ENCODE measurements around the gene ITGA8. TPM values are rescaled to one million over a fixed set of nuclear protein-coding genes. Genes with fewer than 3 reads are reported as not detected.

ITGA8 gene
- total and polyA plus RNA-seq, 9 of the 15 experiments (the other 6 are each of a cell fraction or from before 2014, with no cell fraction given) = 0.01 to 0.07 (median 0.04) TPM; not detected in 5

- BruUV-seq (replicated peaks) = no TSS peak
- in situ Hi-C loops (cut with MboI) = no loop called here
Measured at GRCh38 chr10:15572531-15573045, 147.1 kb downstream of the ITGA8 start.

GRCh38 chr10:15571575-15571974 lies 148.1 kb downstream of the ITGA8 start:
- Histone ChIP-seq H3K9ac (ENCODE audit: insufficient read depth in 1 of 2, low read depth in 2 of 2, low read length in 2 of 2) (no peak overlapping the region), H3K27me3 (ENCODE audit: control insufficient read depth in 2 of 2, insufficient read depth in 2 of 2, low read length in 2 of 2) (no peaks in the 10 kb centered on the region), H3K36me3 (ENCODE audit: control insufficient read depth, insufficient read depth, low read length) (no peaks in the 10 kb centered on the region), H3K4me2 (ENCODE audit: insufficient read depth, low read length) (no peak overlapping the region), H2AFZ (ENCODE audit: low read depth, low read length) (no peak overlapping the region), H3K9me3 (replicated peaks; ENCODE audit: control insufficient read depth, insufficient read depth, low read depth, low read length) (no peaks in the 10 kb centered on the region), H3K27ac (ENCODE audit: extremely low read depth, low read depth, low read length) (no peak overlapping the region), H4K20me1 (replicated peaks; ENCODE audit: control insufficient read depth, insufficient read depth, low read length) (no peaks in the 10 kb centered on the region), H3K4me1 (replicated peaks in 1 of 2; ENCODE audit: control insufficient read depth in 2 of 2, insufficient read depth in 2 of 2, low read length in 2 of 2) (no peaks in the 10 kb centered on the region), H3K4me3 (no peak overlapping the region), H3K79me2 (ENCODE audit: control insufficient read depth, insufficient read depth, low read length) (no peaks in the 10 kb centered on the region), H3K9me1 (ENCODE audit: control insufficient read depth, insufficient read depth, low read length) (no peaks in the 10 kb centered on the region)
- in situ Hi-C loops (cut with MboI) (no loop called here), intact Hi-C loops (cut with micrococcal nuclease) (no loop called here)
- CTCF ChIA-PET (ENCODE audit: low intra/inter-chr PET ratio) = no interaction called here
- FAIRE-seq = no peak
- DNase-seq (ENCODE audit: extremely low read depth in 1 of 4, low spot score in 3 of 4) = peak in 1 of 4 experiments; percentile 11
- no TSS peak for BruUV-seq (replicated peaks)
- ATAC-seq = no peak
- POLR2A ChIA-PET = no interaction called here
- 12% methylated on average over 3 of the region's 3 CpGs for WGBS (ENCODE audit: insufficient coverage, low coverage, missing lambda C conversion rate)
- TF ChIP-seq REST (IDR thresholded peaks at IDR 0.05; ENCODE audit: borderline replicate concordance) = no peak
- TF ChIP-seq REST (CRISPR knock-in tag; IDR thresholded peaks at IDR 0.05; ENCODE audit: low read depth) = no peak
- TF ChIP-seq NFIX (CRISPR knock-in tag; IDR thresholded peaks at IDR 0.05; ENCODE audit: low read depth) = peak; percentile 53; the same call in 1 of the 2 replicates
- TF ChIP-seq RBBP5 (IDR thresholded peaks at IDR 0.05; ENCODE audit: borderline replicate concordance, insufficient read depth, low read length, poor library complexity, severe bottlenecking) = no peak
- no peak for TF ChIP-seq HSF4 (CRISPR knock-in tag; IDR thresholded peaks at IDR 0.05; ENCODE audit: borderline replicate concordance)
- peak; percentile 61 for TF ChIP-seq NFIC (IDR thresholded peaks at IDR 0.05)

More at GRCh38 chr10:15572531-15573045, 147.1 kb downstream of the ITGA8 start:
- Histone ChIP-seq H3K27me3 (ENCODE audit: control insufficient read depth in 2 of 2, insufficient read depth in 2 of 2, low read length in 2 of 2) (no peaks in the 10 kb centered on the region), H3K4me2 (ENCODE audit: insufficient read depth, low read length) (no peak overlapping the region), H3K36me3 (ENCODE audit: control insufficient read depth, insufficient read depth, low read length) (no peaks in the 10 kb centered on the region), H3K4me1 (replicated peaks in 1 of 2; ENCODE audit: control insufficient read depth in 2 of 2, insufficient read depth in 2 of 2, low read length in 2 of 2) (no peaks in the 10 kb centered on the region), H3K9ac (ENCODE audit: insufficient read depth in 1 of 2, low read depth in 2 of 2, low read length in 2 of 2) (no peak overlapping the region), H3K9me3 (replicated peaks; ENCODE audit: control insufficient read depth, insufficient read depth, low read depth, low read length) (no peaks in the 10 kb centered on the region), H3K4me3 (no peak overlapping the region), H3K27ac (ENCODE audit: extremely low read depth, low read depth, low read length) (no peak overlapping the region), H3K9me1 (ENCODE audit: control insufficient read depth, insufficient read depth, low read length) (no peaks in the 10 kb centered on the region), H2AFZ (ENCODE audit: low read depth, low read length) (no peak overlapping the region), H4K20me1 (replicated peaks; ENCODE audit: control insufficient read depth, insufficient read depth, low read length) (no peaks in the 10 kb centered on the region), H3K79me2 (ENCODE audit: control insufficient read depth, insufficient read depth, low read length) (no peaks in the 10 kb centered on the region)
- no peak for TF ChIP-seq ZNF311 (CRISPR knock-in tag; IDR thresholded peaks at IDR 0.05)
- POLR2A ChIA-PET = interaction anchor here (1.0 kb wide), 1 partner anchor 13 kb away, joined by 3 read pairs; no protein-coding TSS in a partner anchor
- WGBS (ENCODE audit: insufficient coverage, low coverage, missing lambda C conversion rate) = 17% methylated on average over 6 of the region's 6 CpGs
- no peak for FAIRE-seq
- intact Hi-C loops (cut with micrococcal nuclease) = no loop called here
- CTCF ChIA-PET (ENCODE audit: low intra/inter-chr PET ratio) = no interaction called here
- DNase-seq (ENCODE audit: extremely low read depth in 1 of 4, low spot score in 3 of 4) = no peak
- ATAC-seq = no peak
